Kasumi-1 (cell line): ENCODE results near the gene RAB40B.

Source experiments
- DNase-seq, 2 experiments: peaks; one replicate each; lab custom pipeline; 2025; lab: John Stamatoyannopoulos, UW

The RAB40B gene

GRCh38 chr17:82649501-82650261 lies 48.8 kb downstream of the RAB40B start:
- no peak for DNase-seq

GRCh38 chr17:82648742-82649331 lies 49.7 kb downstream of the RAB40B start:
- DNase-seq, result peak; percentile 33 to 48

GRCh38 chr17:82648165-82648668 lies 50.3 kb downstream of the RAB40B start, which contains the start of gene WDR45B:
TSS of gene WDR45B (minus strand) at chr17:82648444. CDS start at chr17:82648340, 104 bp downstream.
- DNase-seq, result peak; percentile 93 to 95

GRCh38 chr17:82647593-82648164 lies 50.8 kb downstream of the RAB40B start:
- DNase-seq, result no peak

GRCh38 chr17:82645516-82645915 lies 53.0 kb downstream of the RAB40B start:
- DNase-seq, result no peak

GRCh38 chr17:82644148-82644547 lies 54.4 kb downstream of the RAB40B start:
- no peak for DNase-seq

GRCh38 chr17:82642022-82642421 lies 56.5 kb downstream of the RAB40B start:
- no peak for DNase-seq

- peak; percentile 75 to 82 for DNase-seq
Observed at GRCh38 chr17:82640036-82640435, 58.5 kb downstream of the RAB40B start.

GRCh38 chr17:82639628-82640027 lies 58.9 kb downstream of the RAB40B start:
- DNase-seq, result no peak

GRCh38 chr17:82638183-82638773 lies 60.2 kb downstream of the RAB40B start:
- no peak for DNase-seq

- DNase-seq, result no peak
Observed at GRCh38 chr17:82636626-82637598, 61.6 kb downstream of the RAB40B start.

- no peak for DNase-seq
Observed at GRCh38 chr17:82633343-82633742, 65.2 kb downstream of the RAB40B start.

- no peak for DNase-seq
Observed at GRCh38 chr17:82632451-82632850, 66.0 kb downstream of the RAB40B start.

GRCh38 chr17:82631544-82631943 lies 67.0 kb downstream of the RAB40B start:
- no peak for DNase-seq

- DNase-seq, result no peak
Observed at GRCh38 chr17:82630212-82630611, 68.3 kb downstream of the RAB40B start.

GRCh38 chr17:82629748-82630147 lies 68.8 kb downstream of the RAB40B start:
- DNase-seq, result no peak

- no peak for DNase-seq
Observed at GRCh38 chr17:82627405-82627804, 71.1 kb downstream of the RAB40B start.

- DNase-seq, result no peak
Observed at GRCh38 chr17:82623707-82624106, 74.8 kb downstream of the RAB40B start.

GRCh38 chr17:82619641-82620040 lies 78.9 kb downstream of the RAB40B start:
- no peak for DNase-seq

- DNase-seq, result no peak
Observed at GRCh38 chr17:82619211-82619610, 79.3 kb downstream of the RAB40B start.

- no peak for DNase-seq
Observed at GRCh38 chr17:82616021-82616711, 82.3 kb downstream of the RAB40B start.
